Loucy (cell line): ENCODE measurements around the gene SNRPA1.

Experiments used
- H2AFZ ChIP-seq: fragments of 200-600 bp; sonication (generic); 2 replicates; pipeline ENCODE4 v1.6.0; 2016; ENCODE audit warnings: antibody characterized with exemption, mild to moderate bottlenecking, low read length, moderate library complexity
- H3F3A ChIP-seq: fragments of 200-600 bp; 2 replicates; pipeline ENCODE4 v1.6.0; 2016; ENCODE audit warnings: antibody characterized with exemption, low read depth, mild to moderate bottlenecking
- H3K27me3 ChIP-seq: fragments of 200-600 bp; sonication (generic); 2 replicates; pipeline ENCODE4 v1.6.1; 2014; ENCODE audit warnings: low read length, mild to moderate bottlenecking; ENCODE audit not compliant: insufficient read depth, poor library complexity, severe bottlenecking
- H3K36me3 ChIP-seq: fragments of 200-600 bp; sonication (generic); 2 replicates; pipeline ENCODE4 v1.6.1; 2016; ENCODE audit warnings: low read length; ENCODE audit not compliant: insufficient read depth
- H3K4me1 ChIP-seq: fragments of 200-600 bp; sonication (generic); 2 replicates; pipeline ENCODE4 v1.5.1; 2014; ENCODE audit warnings: low read length, mild to moderate bottlenecking; ENCODE audit not compliant: insufficient read depth, poor library complexity, severe bottlenecking
- H3K4me2 ChIP-seq: fragments of 200-600 bp; sonication (generic); 2 replicates; pipeline ENCODE4 v1.6.0; 2014; ENCODE audit warnings: antibody characterized with exemption, low read length, low read depth, mild to moderate bottlenecking; ENCODE audit not compliant: poor library complexity, severe bottlenecking
- H3K4me3 ChIP-seq: fragments of 200-600 bp; sonication (generic); 2 replicates; pipeline ENCODE4 v1.5.1; 2014; ENCODE audit warnings: low read length, mild to moderate bottlenecking, mixed read lengths; ENCODE audit not compliant: poor library complexity, severe bottlenecking
- H3K79me2 ChIP-seq: fragments of 200-600 bp; sonication (generic); 2 replicates; pipeline ENCODE4 v1.6.1; 2014; ENCODE audit warnings: low read length; ENCODE audit not compliant: insufficient read depth
- H3K9ac ChIP-seq: fragments of 200-600 bp; sonication (generic); 2 replicates; pipeline ENCODE4 v1.6.0; 2014; ENCODE audit warnings: mild to moderate bottlenecking, low read depth, low read length, moderate library complexity; ENCODE audit not compliant: poor library complexity, severe bottlenecking
- H3K9me2 ChIP-seq: fragments of 200-600 bp; sonication (generic); replicated peaks from 2 replicates; pipeline ENCODE4 v1.6.1; 2016; ENCODE audit warnings: low read depth, low read length, mixed read lengths
- H3K9me3 ChIP-seq: fragments of 200-600 bp; sonication (generic); 2 replicates; pipeline ENCODE4 v1.6.1; 2014; ENCODE audit warnings: mild to moderate bottlenecking, antibody characterized with exemption, low read length, low read depth; ENCODE audit not compliant: insufficient read depth
- H4K20me1 ChIP-seq: fragments of 200-600 bp; sonication (generic); 2 replicates; pipeline ENCODE4 v1.6.0; 2014; ENCODE audit warnings: antibody characterized with exemption, low read length, mild to moderate bottlenecking; ENCODE audit not compliant: insufficient read depth, poor library complexity, severe bottlenecking
- CTCF ChIP-seq: fragments of 200-600 bp; sonication (generic); conservative IDR thresholded peaks from 2 replicates; pipeline ENCODE4 v1.5.1; 2014; ENCODE audit warnings: mild to moderate bottlenecking, antibody characterized with exemption, low read length
- EZH2phosphoT487 ChIP-seq: fragments of 200-600 bp; IDR thresholded peaks from 2 replicates; pipeline ENCODE4 v1.6.1; 2018; ENCODE audit warnings: antibody characterized with exemption, mild to moderate bottlenecking, moderate library complexity, borderline replicate concordance

The SNRPA1 gene

GRCh38 chr15:101309436-101310160, 14.6 kb upstream of the SNRPA1 start:
- Histone ChIP-seq H3K9ac (no peak overlapping the region), H3K79me2 (no peaks in the 10 kb centered on the region), H3K9me3 (no peaks in the 10 kb centered on the region), H3K4me3 (no peak overlapping the region), H3K9me2 (no peaks in the 10 kb centered on the region), H3K4me2 (no peak overlapping the region), H3K27me3 (no peaks in the 10 kb centered on the region), H2AFZ (no peak overlapping the region), H3K4me1 (no peaks in the 10 kb centered on the region), H3K36me3 (no peaks in the 10 kb centered on the region), H3F3A (no peaks in the 10 kb centered on the region), H4K20me1 (no peaks in the 10 kb centered on the region)
- TF ChIP-seq CTCF (no peak), EZH2phosphoT487 (no peak)

DNA sequence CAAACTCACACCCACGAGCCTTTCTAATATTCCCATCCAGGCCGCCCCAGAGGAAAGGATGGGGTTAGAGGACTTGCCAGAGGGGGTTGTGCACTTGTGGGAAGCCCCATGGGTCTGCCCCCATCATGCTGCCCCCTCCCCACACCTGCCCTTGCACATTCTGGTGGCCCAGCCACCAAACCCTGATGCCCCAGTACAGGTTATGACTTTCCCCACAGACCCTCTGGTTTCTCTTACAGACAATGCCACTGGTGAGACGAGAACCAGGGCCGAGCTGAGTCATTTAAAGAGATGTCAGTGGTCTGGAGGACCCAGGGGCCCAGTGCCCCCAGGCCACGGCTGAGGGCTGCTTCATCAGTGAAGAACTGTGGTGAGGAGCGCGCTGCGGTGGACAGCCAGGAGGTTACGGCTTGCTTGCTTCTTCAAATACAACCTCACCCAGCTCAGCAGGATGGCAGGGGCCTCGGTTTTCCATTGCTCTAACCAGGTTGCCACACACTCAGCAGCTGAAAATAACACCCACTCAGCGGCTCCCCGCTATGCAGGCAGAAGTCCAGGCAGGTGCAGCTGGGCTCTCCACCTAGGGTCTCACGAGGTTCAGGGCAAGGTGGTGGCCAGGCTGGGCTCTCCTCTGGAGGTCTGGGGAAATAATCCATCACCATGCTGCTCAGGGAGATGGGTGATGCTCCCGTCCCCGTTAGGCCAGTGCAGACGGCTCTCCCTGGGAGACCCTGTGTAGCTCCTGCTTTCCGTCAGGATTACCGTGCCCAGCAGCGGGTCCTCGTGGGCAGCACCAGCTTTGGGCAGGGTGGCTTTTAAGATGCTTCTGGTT, 13.8 kb upstream of the SNRPA1 start:
- no peak for TF ChIP-seq EZH2phosphoT487
- no peak for TF ChIP-seq CTCF
- Histone ChIP-seq H4K20me1 (no peaks in the 10 kb centered on the region), H3F3A (no peaks in the 10 kb centered on the region), H3K4me2 (no peak overlapping the region), H3K36me3 (no peaks in the 10 kb centered on the region), H3K9me2 (no peaks in the 10 kb centered on the region), H3K4me3 (no peak overlapping the region), H3K4me1 (no peaks in the 10 kb centered on the region), H3K27me3 (no peaks in the 10 kb centered on the region), H2AFZ (no peak overlapping the region), H3K9ac (no peak overlapping the region), H3K9me3 (no peaks in the 10 kb centered on the region), H3K79me2 (no peaks in the 10 kb centered on the region)

GRCh38 chr15:101307897-101308603, 13.0 kb upstream of the SNRPA1 start:
- H3K9me3 ChIP-seq: no peaks in the 10 kb centered on the region
- H3K4me1 ChIP-seq: no peaks in the 10 kb centered on the region
- no peak overlapping the region for H2AFZ ChIP-seq
- TF ChIP-seq CTCF (no peak), EZH2phosphoT487 (no peak)
- no peaks in the 10 kb centered on the region for H3F3A ChIP-seq
- no peaks in the 10 kb centered on the region for H3K27me3 ChIP-seq
- H3K79me2 ChIP-seq: no peaks in the 10 kb centered on the region
- no peaks in the 10 kb centered on the region for H4K20me1 ChIP-seq
- H3K36me3 ChIP-seq: no peaks in the 10 kb centered on the region
- H3K4me2 ChIP-seq: no peak overlapping the region
- H3K4me3 ChIP-seq: no peak overlapping the region
- H3K9ac ChIP-seq: no peak overlapping the region
- H3K9me2 ChIP-seq: no peaks in the 10 kb centered on the region
